IgD-negative memory B cell (primary cell): ENCODE measurements around the gene RPS5. TPM values are rescaled to one million over a fixed set of nuclear protein-coding genes. Genes with fewer than 3 reads are reported as not detected.
"Not testable (repeated sequence)": the region's sequence is repeated elsewhere in the genome, so short reads cannot be mapped to it uniquely, and the experiment has no call there.

Source experiments
- H3K27ac Mint-ChIP-seq, 3 donors: one replicate each; pipeline ENCODE4 v1.8.0; 2020 to 2022; ENCODE audit warnings: mild to moderate bottlenecking in 3 of 3, mixed read lengths in 3 of 3, moderate library complexity in 1 of 3
- H3K27me3 Mint-ChIP-seq: one replicate; pipeline ENCODE4 v1.8.0; 2021; ENCODE audit warnings: mixed read lengths
- H3K36me3 Mint-ChIP-seq: one replicate; pipeline ENCODE4 v1.8.0; 2020; ENCODE audit warnings: mild to moderate bottlenecking, mixed read lengths
- H3K4me1 Mint-ChIP-seq, 3 donors: one replicate each; pipeline ENCODE4 v1.8.0; 2020 to 2022; ENCODE audit warnings: mixed read lengths in 3 of 3, mild to moderate bottlenecking in 1 of 3
- H3K4me3 Mint-ChIP-seq, 4 donors: one replicate each; pipeline ENCODE4 v1.8.0; 2020 to 2022; ENCODE audit warnings: mild to moderate bottlenecking in 4 of 4, mixed read lengths in 4 of 4, moderate library complexity in 3 of 4
- H3K9me3 Mint-ChIP-seq, 3 donors: one replicate each; pipeline ENCODE4 v1.8.0; 2020 to 2021; ENCODE audit warnings: mixed read lengths in 3 of 3, mild to moderate bottlenecking in 1 of 3
- polyA plus RNA-seq: library from polyadenylated mRNA; unstranded; fragments of 300-500 nt; fragmentation: Illumina TruSeq; gene quantifications from one replicate; pipeline ENCODE4 v1.2.3, GENCODE V29; 2021

RPS5 gene
- polyA plus RNA-seq, 1 donor from 2014 or later: 1,545 TPM

- Mint-ChIP-seq H3K27ac (no peak overlapping the region), H3K4me3 (no peak overlapping the region), H3K9me3 (no peaks in the 10 kb centered on the region), H3K36me3 (no peaks in the 10 kb centered on the region), H3K4me1 (peaks cover 0 to 5% (median 4%) of the 10 kb centered on the region in 3 donors), H3K27me3 (no peaks in the 10 kb centered on the region)
Observed at GRCh38 chr19:58367698-58368454, 19.2 kb upstream of the RPS5 start.

- no peak overlapping the region for H3K27ac Mint-ChIP-seq
- H3K4me1 Mint-ChIP-seq: peaks cover 0 to 5% (median 4%) of the 10 kb centered on the region in 3 donors
- no peak overlapping the region for H3K4me3 Mint-ChIP-seq
- no peaks in the 10 kb centered on the region for H3K9me3 Mint-ChIP-seq
- H3K36me3 Mint-ChIP-seq: no peaks in the 10 kb centered on the region
- no peaks in the 10 kb centered on the region for H3K27me3 Mint-ChIP-seq
Observed at GRCh38 chr19:58368561-58369360, 18.3 kb upstream of the RPS5 start.

GRCh38 chr19:58372311-58373133 is 14.5 kb upstream of the RPS5 start:
- H3K4me3 Mint-ChIP-seq: no peak overlapping the region
- H3K36me3 Mint-ChIP-seq: no peaks in the 10 kb centered on the region
- H3K27me3 Mint-ChIP-seq: no peaks in the 10 kb centered on the region
- H3K4me1 Mint-ChIP-seq: no peaks in the 10 kb centered on the region
- no peak overlapping the region for H3K27ac Mint-ChIP-seq
- no peaks in the 10 kb centered on the region for H3K9me3 Mint-ChIP-seq

- Mint-ChIP-seq H3K36me3 (no peaks in the 10 kb centered on the region), H3K4me3 (no peak overlapping the region), H3K9me3 (no peaks in the 10 kb centered on the region), H3K4me1 (peaks cover 0 to under 1% (median 0%) of the 10 kb centered on the region in 3 donors), H3K27me3 (no peaks in the 10 kb centered on the region), H3K27ac (peak overlapping the region in 1 of 3 donors; percentile 28)
Observed at GRCh38 chr19:58374200-58374599, 12.9 kb upstream of the RPS5 start.

- H3K4me1 Mint-ChIP-seq: peaks cover 6 to 14% (median 12%) of the 10 kb centered on the region in 3 donors
- H3K36me3 Mint-ChIP-seq, H3K27ac Mint-ChIP-seq, H3K27me3 Mint-ChIP-seq, H3K9me3 Mint-ChIP-seq, H3K4me3 Mint-ChIP-seq: not testable (repeated sequence)
Observed at GRCh38 chr19:58376724-58377123, 10.3 kb upstream of the RPS5 start.

GRCh38 chr19:58379246-58379645 is 7.8 kb upstream of the RPS5 start:
- no peaks in the 10 kb centered on the region for H3K36me3 Mint-ChIP-seq
- H3K9me3 Mint-ChIP-seq: no peaks in the 10 kb centered on the region
- peaks cover 6 to 19% (median 15%) of the 10 kb centered on the region in 3 donors for H3K4me1 Mint-ChIP-seq
- peak overlapping the region; percentile 88 to 99 (median 90) for H3K27ac Mint-ChIP-seq
- H3K4me3 Mint-ChIP-seq: peak overlapping the region; percentile 92 to 98 (median 96)
- H3K27me3 Mint-ChIP-seq: no peaks in the 10 kb centered on the region

- Mint-ChIP-seq H3K4me1 (peaks cover 6 to 19% (median 15%) of the 10 kb centered on the region in 3 donors), H3K27me3 (no peaks in the 10 kb centered on the region), H3K27ac (peak overlapping the region; percentile 98 to 100 (median 99)), H3K4me3 (peak overlapping the region; percentile 92 to 98 (median 96)), H3K9me3 (no peaks in the 10 kb centered on the region), H3K36me3 (no peaks in the 10 kb centered on the region)
Observed at GRCh38 chr19:58380037-58380661, 6.9 kb upstream of the RPS5 start.

GRCh38 chr19:58380662-58381459 is 6.2 kb upstream of the RPS5 start, which contains the start of gene ZNF837:
ZNF837 (minus strand) TSS chr19:58381030; CDS start chr19:58369332, 11,698 bp downstream.
- peaks cover 10 to 24% (median 19%) of the 10 kb centered on the region in 3 donors for H3K4me1 Mint-ChIP-seq
- H3K27ac Mint-ChIP-seq: peak within 1 kb of the TSS; percentile 98 to 100 (median 99)
- no peaks in the 10 kb centered on the region for H3K27me3 Mint-ChIP-seq
- H3K36me3 Mint-ChIP-seq: no peaks in the 10 kb centered on the region
- H3K4me3 Mint-ChIP-seq: peak within 1 kb of the TSS; percentile 92 to 98 (median 96)
- no peaks in the 10 kb centered on the region for H3K9me3 Mint-ChIP-seq

- H3K4me1 Mint-ChIP-seq: peaks cover 10 to 24% (median 20%) of the 10 kb centered on the region in 3 donors
- H3K4me3 Mint-ChIP-seq: peak overlapping the region; percentile 92 to 98 (median 96)
- no peaks in the 10 kb centered on the region for H3K9me3 Mint-ChIP-seq
- H3K36me3 Mint-ChIP-seq: no peaks in the 10 kb centered on the region
- H3K27ac Mint-ChIP-seq: peak overlapping the region; percentile 98 to 100 (median 99)
- no peaks in the 10 kb centered on the region for H3K27me3 Mint-ChIP-seq
Observed at GRCh38 chr19:58381460-58382212, 5.4 kb upstream of the RPS5 start.

- Mint-ChIP-seq H3K27me3 (no peaks in the 10 kb centered on the region), H3K4me1 (peaks cover 24 to 33% (median 25%) of the 10 kb centered on the region in 3 donors), H3K36me3 (peaks cover 2% of the 10 kb centered on the region), H3K9me3 (no peaks in the 10 kb centered on the region), H3K4me3 (peak overlapping the region in 2 of 4 donors; percentile 44 to 90), H3K27ac (peak overlapping the region in 2 of 3 donors; percentile 48 to 78)
Observed at GRCh38 chr19:58382997-58383603, 4.0 kb upstream of the RPS5 start.

- peaks cover 19 to 33% (median 30%) of the 10 kb centered on the region in 3 donors for H3K4me1 Mint-ChIP-seq
- H3K9me3 Mint-ChIP-seq: no peaks in the 10 kb centered on the region
- peak overlapping the region; percentile 90 to 99 (median 95) for H3K4me3 Mint-ChIP-seq
- H3K36me3 Mint-ChIP-seq: peaks cover 7% of the 10 kb centered on the region
- no peaks in the 10 kb centered on the region for H3K27me3 Mint-ChIP-seq
- peak overlapping the region; percentile 95 to 99 (median 95) for H3K27ac Mint-ChIP-seq
Observed at GRCh38 chr19:58385313-58385890, 1.7 kb upstream of the RPS5 start.

- peaks cover 19 to 33% (median 32%) of the 10 kb centered on the region in 3 donors for H3K4me1 Mint-ChIP-seq
Observed at GRCh38 chr19:58385891-58386575, 1.0 kb upstream of the RPS5 start.

More at GRCh38 chr19:58385891-58386575, 1.0 kb upstream of the RPS5 start:
- peak overlapping the region; percentile 90 to 99 (median 95) for H3K4me3 Mint-ChIP-seq
- H3K27me3 Mint-ChIP-seq: no peaks in the 10 kb centered on the region
- H3K27ac Mint-ChIP-seq: peak overlapping the region; percentile 95 to 99 (median 95)
- peaks cover 12% of the 10 kb centered on the region for H3K36me3 Mint-ChIP-seq
- no peaks in the 10 kb centered on the region for H3K9me3 Mint-ChIP-seq
